Erythroblast (primary cell): ENCODE results near the gene CDH13.

Source experiments
- GATA1 ChIP-seq: IDR thresholded peaks from 2 replicates; pipeline ENCODE4 v1.6.1; 2011; ENCODE audit warnings: low read depth, mild to moderate bottlenecking, control low read depth, low read length, moderate library complexity
- POLR2A ChIP-seq: IDR thresholded peaks from 2 replicates; pipeline ENCODE4 v1.6.1; 2011; ENCODE audit warnings: mild to moderate bottlenecking, low read length

GRCh38 chr16:83793179-83793578, 1166.4 kb downstream of the CDH13 start:
- TF ChIP-seq POLR2A (no peak), GATA1 (no peak)
